GM20000 (cell line): ENCODE results near the gene FUBP1.
"Not testable (repeated sequence)": the region's sequence is repeated elsewhere in the genome, so short reads cannot be mapped to it uniquely, and the experiment has no call there.

Source experiments
- DNase-seq: peaks from one replicate; pipeline ENCODE4 v3.0.0; 2012; ENCODE audit warnings: low spot score
- CTCF ChIP-seq: IDR thresholded peaks from 2 replicates; pipeline ENCODE4 v1.5.1; 2012; ENCODE audit warnings: mild to moderate bottlenecking, control low read depth; ENCODE audit errors: extremely low read depth, missing control alignments

FUBP1 gene

GRCh38 chr1:77925956-77926355, 52.9 kb downstream of the FUBP1 start:
- no peak for DNase-seq
- TF ChIP-seq CTCF, result no peak

- DNase-seq, result no peak
- TF ChIP-seq CTCF, result no peak
Observed at GRCh38 chr1:77925518-77925917, 53.4 kb downstream of the FUBP1 start.

- not testable (repeated sequence) for DNase-seq
Observed at GRCh38 chr1:77918918-77919317, 60.0 kb downstream of the FUBP1 start.

- no peak for DNase-seq
- no peak for TF ChIP-seq CTCF
Observed at GRCh38 chr1:77910116-77910515, 68.8 kb downstream of the FUBP1 start.

- no peak for DNase-seq
- no peak for TF ChIP-seq CTCF
Observed at GRCh38 chr1:77906624-77907023, 72.2 kb downstream of the FUBP1 start.

- no peak for TF ChIP-seq CTCF
- no peak for DNase-seq
Observed at GRCh38 chr1:77906019-77906545, 72.8 kb downstream of the FUBP1 start.

- DNase-seq, result no peak
- no peak for TF ChIP-seq CTCF
Observed at GRCh38 chr1:77905603-77906002, 73.3 kb downstream of the FUBP1 start.

GRCh38 chr1:77900687-77901293, 78.1 kb downstream of the FUBP1 start:
- peak; percentile 43 for DNase-seq

More at GRCh38 chr1:77900687-77901293, 78.1 kb downstream of the FUBP1 start:
- peak; percentile 43 for TF ChIP-seq CTCF
